ENCODE results near the gene VPS26B.

VPS26B gene

DNA sequence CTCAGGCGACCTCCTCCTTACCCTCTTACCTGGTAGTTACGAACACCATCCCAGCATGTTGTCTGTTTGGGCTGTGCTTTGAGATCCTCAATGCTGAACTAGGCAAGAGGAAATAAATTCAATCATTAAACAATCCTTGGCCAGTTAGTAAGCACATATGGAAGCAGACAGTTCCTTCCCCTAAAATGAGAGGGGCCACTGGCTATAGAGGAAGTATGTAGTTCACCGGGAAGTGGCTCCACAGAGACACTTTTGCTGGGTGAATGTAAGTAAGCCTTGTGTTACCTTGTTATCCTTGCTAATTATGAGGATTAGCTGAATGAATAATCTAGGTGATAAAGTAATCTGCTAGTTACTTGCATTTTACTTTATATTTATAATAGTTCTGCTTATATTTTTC is 25.8 kb downstream of the VPS26B start:
- TF ChIP-seq, protein P1, sequence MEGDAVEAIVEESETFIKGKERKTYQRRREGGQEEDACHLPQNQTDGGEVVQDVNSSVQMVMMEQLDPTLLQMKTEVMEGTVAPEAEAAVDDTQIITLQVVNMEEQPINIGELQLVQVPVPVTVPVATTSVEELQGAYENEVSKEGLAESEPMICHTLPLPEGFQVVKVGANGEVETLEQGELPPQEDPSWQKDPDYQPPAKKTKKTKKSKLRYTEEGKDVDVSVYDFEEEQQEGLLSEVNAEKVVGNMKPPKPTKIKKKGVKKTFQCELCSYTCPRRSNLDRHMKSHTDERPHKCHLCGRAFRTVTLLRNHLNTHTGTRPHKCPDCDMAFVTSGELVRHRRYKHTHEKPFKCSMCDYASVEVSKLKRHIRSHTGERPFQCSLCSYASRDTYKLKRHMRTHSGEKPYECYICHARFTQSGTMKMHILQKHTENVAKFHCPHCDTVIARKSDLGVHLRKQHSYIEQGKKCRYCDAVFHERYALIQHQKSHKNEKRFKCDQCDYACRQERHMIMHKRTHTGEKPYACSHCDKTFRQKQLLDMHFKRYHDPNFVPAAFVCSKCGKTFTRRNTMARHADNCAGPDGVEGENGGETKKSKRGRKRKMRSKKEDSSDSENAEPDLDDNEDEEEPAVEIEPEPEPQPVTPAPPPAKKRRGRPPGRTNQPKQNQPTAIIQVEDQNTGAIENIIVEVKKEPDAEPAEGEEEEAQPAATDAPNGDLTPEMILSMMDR (IDR thresholded peaks at IDR 0.05; ENCODE audit: insufficient read depth, low read length): no peak
- peak; percentile 44; the same call in 1 of the 2 replicates for TF ChIP-seq SPI1 (IDR thresholded peaks at IDR 0.05; ENCODE audit: borderline replicate concordance, low read depth)

DNA sequence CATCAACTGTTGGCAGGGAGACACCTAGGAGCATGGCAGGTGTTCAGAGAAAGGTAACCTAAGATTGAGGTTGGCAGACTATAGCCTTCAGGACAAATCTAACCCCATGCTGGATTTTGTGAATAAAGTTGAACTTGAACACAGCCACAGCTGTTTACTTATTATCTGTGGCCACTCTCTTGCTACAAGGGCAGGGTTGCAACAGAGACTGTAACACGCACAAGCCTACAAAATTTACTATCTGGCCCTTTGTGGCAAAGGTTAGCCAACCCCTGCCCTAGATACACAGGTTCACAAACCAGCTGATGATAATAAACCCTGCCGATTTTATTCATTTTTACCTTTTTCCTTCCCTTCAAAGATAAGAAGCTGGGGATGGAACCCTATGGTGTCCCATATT is 26.2 kb downstream of the VPS26B start:
- Histone ChIP-seq H3K27me3 (ENCODE audit: insufficient read depth, poor library complexity, severe bottlenecking) (no peaks in the 10 kb centered on the region), H3K4me3 (replicated peaks; ENCODE audit: insufficient read depth, low read length) (no peak overlapping the region), H3K27ac (replicated peaks) (peak overlapping the region; percentile 68)
- DNase-seq (ENCODE audit: low read depth in 1 of 2, low spot score in 1 of 2): peak in 1 of 2 experiments; percentile 67
- no peak for TF ChIP-seq POLR2AphosphoS5 (IDR thresholded peaks at IDR 0.05; ENCODE audit: low read depth)
- TF ChIP-seq SPI1 (IDR thresholded peaks at IDR 0.05; ENCODE audit: borderline replicate concordance, low read depth): no peak
- TF ChIP-seq, protein P1 (IDR thresholded peaks at IDR 0.05; ENCODE audit: insufficient read depth, low read length): no peak
- TF ChIP-seq, protein P2, sequence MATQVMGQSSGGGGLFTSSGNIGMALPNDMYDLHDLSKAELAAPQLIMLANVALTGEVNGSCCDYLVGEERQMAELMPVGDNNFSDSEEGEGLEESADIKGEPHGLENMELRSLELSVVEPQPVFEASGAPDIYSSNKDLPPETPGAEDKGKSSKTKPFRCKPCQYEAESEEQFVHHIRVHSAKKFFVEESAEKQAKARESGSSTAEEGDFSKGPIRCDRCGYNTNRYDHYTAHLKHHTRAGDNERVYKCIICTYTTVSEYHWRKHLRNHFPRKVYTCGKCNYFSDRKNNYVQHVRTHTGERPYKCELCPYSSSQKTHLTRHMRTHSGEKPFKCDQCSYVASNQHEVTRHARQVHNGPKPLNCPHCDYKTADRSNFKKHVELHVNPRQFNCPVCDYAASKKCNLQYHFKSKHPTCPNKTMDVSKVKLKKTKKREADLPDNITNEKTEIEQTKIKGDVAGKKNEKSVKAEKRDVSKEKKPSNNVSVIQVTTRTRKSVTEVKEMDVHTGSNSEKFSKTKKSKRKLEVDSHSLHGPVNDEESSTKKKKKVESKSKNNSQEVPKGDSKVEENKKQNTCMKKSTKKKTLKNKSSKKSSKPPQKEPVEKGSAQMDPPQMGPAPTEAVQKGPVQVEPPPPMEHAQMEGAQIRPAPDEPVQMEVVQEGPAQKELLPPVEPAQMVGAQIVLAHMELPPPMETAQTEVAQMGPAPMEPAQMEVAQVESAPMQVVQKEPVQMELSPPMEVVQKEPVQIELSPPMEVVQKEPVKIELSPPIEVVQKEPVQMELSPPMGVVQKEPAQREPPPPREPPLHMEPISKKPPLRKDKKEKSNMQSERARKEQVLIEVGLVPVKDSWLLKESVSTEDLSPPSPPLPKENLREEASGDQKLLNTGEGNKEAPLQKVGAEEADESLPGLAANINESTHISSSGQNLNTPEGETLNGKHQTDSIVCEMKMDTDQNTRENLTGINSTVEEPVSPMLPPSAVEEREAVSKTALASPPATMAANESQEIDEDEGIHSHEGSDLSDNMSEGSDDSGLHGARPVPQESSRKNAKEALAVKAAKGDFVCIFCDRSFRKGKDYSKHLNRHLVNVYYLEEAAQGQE (IDR thresholded peaks at IDR 0.05; ENCODE audit: insufficient replicate concordance, low read depth): no peak
- no peak for TF ChIP-seq GABPA (IDR thresholded peaks at IDR 0.05; ENCODE audit: low read depth)

More for the DNA sequence above, 25.8 kb downstream of the VPS26B start:
- H3K27ac ChIP-seq (replicated peaks): peak overlapping the region; percentile 68
- H3K27me3 ChIP-seq (ENCODE audit: insufficient read depth, poor library complexity, severe bottlenecking): no peaks in the 10 kb centered on the region
- peak in 1 of 2 experiments; percentile 53 for DNase-seq (ENCODE audit: low read depth in 1 of 2, low spot score in 1 of 2)
- H3K4me3 ChIP-seq (replicated peaks; ENCODE audit: insufficient read depth, low read length): no peak overlapping the region

DNA sequence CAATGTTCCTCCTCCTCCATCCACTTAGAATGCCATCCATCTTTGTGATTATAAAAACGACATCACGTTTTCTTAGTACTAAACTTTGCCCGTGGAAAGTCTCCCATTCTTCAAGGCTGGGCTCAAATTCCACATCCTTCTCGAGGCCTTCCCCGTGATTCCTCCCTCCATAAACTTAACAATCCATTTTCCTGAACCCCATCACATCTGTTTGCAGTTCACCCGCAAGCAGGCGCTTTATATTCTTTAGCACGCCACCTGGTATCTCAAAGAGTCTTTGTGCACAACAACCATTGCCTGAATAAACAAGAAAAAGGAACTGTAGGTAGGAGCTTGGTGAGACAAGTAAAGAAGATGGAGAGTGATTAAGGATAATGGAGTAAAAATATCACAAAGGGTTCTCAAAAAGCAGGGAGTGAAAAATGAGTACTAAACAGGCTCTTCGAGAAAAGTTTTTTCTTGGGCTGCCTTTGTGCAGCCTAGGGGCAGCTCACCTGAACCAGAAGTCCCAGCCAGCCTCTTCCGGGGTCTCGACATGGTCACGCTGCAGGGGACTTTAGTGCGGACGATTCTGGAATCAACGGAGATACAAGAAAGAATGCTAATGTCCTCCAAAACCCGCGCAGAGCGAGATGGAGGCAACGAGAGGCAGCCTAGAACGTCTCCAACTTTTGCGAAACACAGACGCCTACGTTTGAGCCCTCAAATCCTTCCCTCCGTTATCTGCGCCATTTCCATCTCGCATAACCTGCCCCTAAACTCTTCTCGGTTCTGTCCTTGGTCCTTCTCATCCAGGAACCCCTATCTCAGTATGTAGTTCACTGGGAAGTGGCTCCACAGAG is 28.1 kb downstream of the VPS26B start:
- peak in 1 of 2 experiments; percentile 38 for DNase-seq (ENCODE audit: low read depth in 1 of 2, low spot score in 1 of 2)
- no peaks in the 10 kb centered on the region for H3K27me3 ChIP-seq (ENCODE audit: insufficient read depth, poor library complexity, severe bottlenecking)
- TF ChIP-seq, protein P2 (IDR thresholded peaks at IDR 0.05; ENCODE audit: insufficient replicate concordance, low read depth): peak; percentile 48
- TF ChIP-seq POLR2AphosphoS5 (IDR thresholded peaks at IDR 0.05; ENCODE audit: low read depth) (no peak), GABPA (IDR thresholded peaks at IDR 0.05; ENCODE audit: low read depth) (no peak), SPI1 (IDR thresholded peaks at IDR 0.05; ENCODE audit: borderline replicate concordance, low read depth) (peak; percentile 48; the same call in 1 of the 2 replicates)
- TF ChIP-seq, protein P1 (IDR thresholded peaks at IDR 0.05; ENCODE audit: insufficient read depth, low read length): no peak
- peak overlapping the region; percentile 68 for H3K27ac ChIP-seq (replicated peaks)
- peak overlapping the region; percentile 70 for H3K4me3 ChIP-seq (replicated peaks; ENCODE audit: insufficient read depth, low read length)
